8988T (cell line): Measurements from ENCODE around the gene TSPAN3.

Source experiments
- DNase-seq: peaks from one replicate; pipeline ENCODE4 v3.0.0; 2011

TSPAN3 gene

GRCh38 chr15:77032647-77033416, 38.1 kb downstream of the TSPAN3 start:
- peak; percentile 8 for DNase-seq

DNA sequence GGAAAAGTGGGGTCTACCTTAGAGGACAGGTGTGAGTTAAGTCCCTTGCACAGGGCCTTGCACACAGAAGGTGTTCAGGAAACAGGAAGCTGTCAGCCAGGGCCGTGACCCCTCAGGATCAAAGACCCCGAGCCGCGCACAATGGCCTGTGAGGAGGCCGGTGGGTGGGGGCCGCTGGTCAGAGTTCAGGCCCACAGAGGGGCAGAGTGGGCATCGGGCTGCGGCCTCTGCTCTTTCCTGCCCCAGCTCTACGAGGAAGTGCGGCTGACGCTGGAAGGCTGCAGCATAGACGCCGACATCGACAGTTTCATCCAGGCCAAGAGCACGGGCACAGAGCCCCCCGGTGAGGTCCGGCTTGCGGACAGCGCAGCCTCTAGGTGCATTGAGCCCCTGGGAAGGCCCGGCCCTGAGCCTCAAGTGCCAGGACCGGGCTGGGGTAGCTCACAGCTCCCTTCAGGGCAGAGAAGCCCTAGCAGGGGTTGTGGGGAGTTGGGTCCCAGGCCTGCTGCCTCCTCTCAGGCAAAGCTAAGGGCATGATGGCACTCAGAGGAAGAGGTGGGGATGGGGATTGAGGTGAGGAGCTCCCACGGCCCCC, 38.8 kb downstream of the TSPAN3 start:
- no peak for DNase-seq

GRCh38 chr15:77031376-77032050, 39.4 kb downstream of the TSPAN3 start:
- DNase-seq: peak; percentile 24

- DNase-seq: peak; percentile 7
Observed at GRCh38 chr15:77030928-77031375, 40.0 kb downstream of the TSPAN3 start.

DNA sequence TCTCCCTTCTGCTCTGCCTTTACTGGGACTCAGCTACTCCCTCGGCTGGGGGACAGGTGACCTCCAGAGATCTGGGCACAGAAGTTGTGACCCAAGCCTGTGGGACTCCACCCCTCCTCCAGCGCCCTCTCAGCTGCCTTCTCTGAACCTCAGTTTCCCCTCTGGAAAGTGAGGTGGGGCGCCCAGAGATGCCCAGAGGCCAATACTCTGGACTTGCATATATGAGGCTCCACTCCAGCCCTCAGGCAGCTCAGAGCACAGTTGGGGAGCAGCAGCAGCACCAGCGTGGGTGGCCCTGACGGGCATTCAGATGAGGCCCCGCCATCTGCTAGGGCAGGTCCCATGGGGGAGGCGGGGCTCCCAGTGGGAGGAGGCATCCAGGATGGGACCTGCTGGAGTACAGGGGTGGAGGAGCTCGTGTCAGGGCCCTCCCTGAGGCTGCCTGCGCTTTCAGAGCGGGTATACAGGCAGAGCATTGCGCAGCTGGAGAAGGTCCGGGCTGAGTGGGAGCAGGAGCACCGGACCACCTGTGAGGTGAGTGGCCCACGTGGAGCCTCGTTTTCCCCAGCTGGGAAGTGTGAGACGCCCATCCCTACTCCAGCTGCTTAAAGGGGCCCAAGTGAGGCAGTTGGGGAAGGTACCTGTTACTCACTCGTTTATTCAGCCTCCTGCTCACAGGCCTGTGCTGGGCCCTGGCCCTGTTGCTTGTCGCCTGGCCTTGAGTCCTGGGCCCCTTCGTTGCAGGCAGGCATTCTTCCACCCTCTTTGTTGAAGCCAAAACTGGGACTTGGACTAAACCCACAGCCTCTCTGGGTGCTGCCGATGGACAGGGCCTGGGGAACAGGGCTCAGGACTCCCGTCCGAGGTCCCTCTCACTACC, 40.6 kb downstream of the TSPAN3 start:
- peak; percentile 35 for DNase-seq

DNA sequence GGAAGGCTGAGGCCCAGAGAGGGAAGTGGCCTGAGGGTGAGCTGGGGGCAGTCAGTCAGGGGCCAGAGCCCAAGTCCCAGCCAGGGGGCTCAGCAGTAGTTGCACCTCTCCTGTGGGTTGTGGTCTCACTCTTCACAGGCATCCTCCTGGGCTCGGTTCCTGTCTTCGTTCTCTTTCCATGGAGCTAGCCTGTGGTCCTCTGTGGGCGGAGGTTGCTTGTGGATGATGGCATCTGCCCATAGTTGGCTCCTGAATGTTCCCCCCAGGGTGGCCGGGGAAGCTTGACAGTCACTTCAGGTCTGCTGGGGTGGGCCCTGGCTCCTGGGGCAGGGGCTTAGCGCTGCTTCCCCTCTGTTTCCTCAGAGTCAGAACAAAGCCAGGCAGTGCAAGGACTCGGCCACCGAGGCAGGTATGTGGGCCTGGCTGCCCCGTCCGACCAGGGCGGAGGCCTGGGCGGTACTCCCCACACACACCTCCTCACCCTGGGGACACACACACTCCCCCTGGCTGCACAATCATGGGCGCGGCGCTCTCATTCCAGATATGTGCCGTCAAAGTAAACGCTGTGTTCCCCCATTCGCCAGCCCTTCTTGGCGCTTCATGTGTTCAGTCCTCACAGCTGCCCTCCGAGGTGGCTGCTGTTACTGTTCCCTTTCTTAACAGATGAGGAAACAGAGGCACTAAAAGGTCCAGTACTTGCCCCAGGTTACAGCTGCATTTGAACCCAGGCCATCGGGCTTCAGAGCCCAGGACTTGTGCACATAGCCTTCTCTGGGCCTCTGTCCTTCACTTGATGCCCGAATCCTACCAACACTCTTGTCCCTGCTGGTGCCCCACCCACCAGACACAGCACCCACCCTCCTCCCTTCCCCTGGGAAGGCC, 41.5 kb downstream of the TSPAN3 start:
- peak; percentile 16 for DNase-seq

GRCh38 chr15:77028451-77029165, 42.3 kb downstream of the TSPAN3 start:
- peak; percentile 6 for DNase-seq

DNA sequence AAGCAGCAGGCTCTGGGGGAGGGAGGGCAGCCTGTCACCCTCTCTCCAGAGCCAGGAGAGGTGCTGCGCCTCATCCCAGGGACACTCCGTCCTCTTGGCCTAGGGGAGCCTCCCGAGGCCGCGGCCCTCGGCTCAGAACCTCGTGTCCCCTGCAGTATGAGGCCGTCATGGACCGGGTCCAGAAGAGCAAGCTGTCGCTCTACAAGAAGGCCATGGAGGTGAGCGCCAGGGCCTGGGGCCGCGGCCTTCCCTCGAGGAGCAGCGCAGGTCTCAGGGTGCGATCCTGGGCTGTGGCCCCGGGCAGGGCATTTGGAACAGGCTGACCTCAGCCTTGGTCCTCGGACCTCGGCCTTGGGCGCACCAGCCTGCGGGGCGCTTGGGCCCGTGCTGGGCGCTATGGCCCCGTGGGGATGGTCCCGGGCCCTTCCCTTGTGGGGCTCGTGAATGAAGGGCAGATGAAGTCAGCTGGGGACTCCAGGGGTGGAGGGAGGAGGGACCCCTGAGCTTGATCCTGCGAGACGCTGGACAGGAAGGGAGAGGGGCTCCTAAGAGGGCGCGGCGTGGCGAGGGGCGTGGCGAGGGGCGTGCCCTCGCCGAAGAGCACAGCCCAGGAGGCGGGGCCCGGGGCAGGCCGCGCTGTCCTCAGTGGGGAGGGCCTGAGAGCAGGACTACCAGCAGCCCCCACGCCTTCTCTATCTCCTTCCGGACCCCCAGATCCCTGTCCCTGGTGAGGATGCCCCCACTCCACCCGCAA, 43.0 kb downstream of the TSPAN3 start:
- peak; percentile 5 for DNase-seq

GRCh38 chr15:77027111-77027696, 43.7 kb downstream of the TSPAN3 start:
- no peak for DNase-seq

GRCh38 chr15:77026501-77027110, 44.3 kb downstream of the TSPAN3 start:
- no peak for DNase-seq

DNA sequence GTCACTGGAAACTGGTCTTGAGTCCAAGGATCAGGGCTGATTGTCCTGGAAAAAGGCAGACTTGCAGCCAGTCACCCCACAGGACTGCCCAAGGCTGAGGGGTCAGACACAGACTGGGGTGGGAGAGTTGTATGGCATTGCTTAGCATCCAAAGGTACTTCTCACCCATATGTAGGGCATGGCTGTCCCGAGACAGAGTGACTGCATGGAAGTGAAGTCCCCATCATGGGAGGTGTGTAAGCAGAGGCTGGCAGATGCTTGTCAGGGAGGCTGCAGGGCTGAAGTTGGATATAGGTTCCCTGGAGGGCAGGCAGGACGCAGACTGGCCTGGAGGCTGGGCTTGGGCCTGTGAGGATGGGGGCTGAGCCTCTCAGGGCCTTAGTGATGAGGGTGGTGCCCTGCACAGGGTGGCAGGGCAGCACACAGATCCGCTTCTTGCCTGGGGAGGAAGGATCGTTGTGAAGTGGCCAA, 44.9 kb downstream of the TSPAN3 start:
- DNase-seq: no peak

DNA sequence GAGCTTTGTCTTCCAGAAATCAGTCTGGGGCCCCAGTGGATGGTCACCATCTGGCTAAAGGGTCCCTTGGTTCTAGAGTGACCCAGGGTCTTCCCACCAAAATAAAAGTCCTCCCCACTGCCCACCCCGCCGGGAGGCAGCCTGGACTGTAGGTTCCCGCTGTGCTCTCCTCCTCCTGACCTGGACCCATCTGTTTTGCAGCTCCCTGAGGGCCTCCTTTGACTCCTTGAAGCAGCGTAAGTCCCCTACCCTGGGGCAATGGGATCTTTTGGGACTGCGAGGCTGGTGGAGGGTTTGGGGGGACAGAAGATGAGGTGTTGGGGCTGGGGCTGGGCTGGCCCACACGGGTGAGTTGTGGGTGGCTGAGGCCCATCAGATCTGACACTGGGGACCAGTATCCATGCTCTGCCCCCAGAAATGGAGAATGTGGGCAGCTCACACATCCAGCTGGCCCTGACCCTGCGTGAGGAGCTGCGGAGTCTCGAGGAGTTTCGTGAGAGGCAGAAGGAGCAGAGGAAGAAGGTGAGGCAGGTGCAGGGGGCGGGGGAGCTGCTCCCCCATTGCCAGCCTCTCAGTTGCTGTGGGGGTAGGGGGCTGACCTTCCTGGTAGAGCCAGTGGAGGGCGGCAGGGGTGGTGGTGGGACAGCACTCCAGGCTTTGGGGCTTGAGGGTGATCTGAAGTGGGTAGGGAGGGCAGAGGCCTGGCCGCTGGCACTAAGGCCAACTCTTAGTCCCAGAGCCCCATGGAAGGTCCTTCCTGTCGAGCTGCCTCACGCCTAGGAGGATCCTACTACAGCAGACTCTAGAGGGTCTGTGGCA, 45.6 kb downstream of the TSPAN3 start:
- no peak for DNase-seq

DNA sequence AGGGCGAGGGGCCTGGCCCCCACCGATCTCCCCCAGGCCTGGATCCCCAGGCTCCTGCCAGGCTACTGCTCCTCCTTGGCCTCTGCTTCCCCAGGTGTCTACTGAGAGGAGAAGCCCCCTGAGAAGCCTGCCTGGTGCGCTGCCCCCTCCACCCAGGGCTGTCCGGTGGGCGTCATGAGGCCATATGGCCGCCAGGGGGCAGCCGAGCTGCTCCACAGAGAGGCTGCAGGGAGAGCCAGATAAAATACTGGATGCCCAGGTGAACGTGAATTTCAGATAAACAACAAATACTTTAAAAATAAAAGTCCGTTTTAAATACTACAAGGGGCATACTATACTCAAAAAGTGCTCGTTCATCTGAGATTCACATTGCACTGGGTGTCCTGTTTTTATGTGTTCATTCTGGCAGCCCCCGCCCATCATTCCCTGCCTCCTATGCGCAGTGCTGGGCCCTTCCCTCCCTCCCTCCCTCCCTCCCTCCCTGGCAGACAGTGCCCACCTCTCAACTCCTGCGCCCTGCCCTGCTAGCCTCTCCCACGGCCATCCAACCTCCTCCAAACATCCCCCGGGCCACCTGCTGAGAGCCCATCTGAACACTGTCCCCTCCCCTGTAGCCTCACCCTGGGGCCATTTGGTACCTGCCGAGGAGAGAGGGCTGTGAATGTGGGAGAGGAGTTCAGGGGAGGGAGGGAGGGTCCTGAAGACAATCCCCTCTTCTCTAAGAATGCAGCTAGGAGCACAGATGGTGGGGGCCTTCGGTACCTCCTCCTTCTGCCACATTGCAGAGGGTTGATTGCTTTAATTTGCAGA, 46.4 kb downstream of the TSPAN3 start:
- DNase-seq: peak; percentile 90

DNA sequence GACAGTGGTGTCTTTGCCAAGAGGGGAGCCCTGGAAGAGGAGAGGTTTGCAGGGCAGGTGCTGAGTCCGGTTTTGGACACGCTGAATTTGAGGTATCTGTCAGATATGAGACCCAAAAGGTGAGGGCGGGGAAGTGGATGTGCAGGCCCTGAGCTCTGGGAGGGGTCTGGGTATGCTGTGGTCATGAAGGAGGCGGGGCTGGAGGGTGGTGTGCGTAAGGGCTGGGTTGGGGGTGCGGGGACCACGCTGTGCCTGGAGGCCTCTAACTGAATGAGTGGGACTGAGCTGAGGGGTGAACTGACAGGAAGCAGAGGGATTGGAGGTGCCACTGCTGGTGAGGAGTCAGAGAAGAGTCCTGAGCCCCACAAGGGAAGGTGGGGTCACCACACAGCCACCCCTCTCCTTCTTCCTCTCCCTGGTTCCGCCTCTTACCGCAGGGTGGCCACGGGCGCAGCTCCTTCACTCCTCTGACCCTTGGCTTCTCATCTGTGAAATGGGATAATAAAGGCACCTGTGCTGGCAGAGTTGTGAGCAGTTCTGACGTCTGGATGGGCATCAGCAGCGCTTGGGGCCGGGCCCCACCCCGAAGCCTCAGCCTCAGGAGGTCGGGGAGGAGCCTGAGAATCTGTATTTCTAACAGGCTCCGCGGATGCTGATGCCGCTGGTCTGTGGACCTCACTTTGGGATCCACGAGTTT, 47.2 kb downstream of the TSPAN3 start:
- no peak for DNase-seq

DNA sequence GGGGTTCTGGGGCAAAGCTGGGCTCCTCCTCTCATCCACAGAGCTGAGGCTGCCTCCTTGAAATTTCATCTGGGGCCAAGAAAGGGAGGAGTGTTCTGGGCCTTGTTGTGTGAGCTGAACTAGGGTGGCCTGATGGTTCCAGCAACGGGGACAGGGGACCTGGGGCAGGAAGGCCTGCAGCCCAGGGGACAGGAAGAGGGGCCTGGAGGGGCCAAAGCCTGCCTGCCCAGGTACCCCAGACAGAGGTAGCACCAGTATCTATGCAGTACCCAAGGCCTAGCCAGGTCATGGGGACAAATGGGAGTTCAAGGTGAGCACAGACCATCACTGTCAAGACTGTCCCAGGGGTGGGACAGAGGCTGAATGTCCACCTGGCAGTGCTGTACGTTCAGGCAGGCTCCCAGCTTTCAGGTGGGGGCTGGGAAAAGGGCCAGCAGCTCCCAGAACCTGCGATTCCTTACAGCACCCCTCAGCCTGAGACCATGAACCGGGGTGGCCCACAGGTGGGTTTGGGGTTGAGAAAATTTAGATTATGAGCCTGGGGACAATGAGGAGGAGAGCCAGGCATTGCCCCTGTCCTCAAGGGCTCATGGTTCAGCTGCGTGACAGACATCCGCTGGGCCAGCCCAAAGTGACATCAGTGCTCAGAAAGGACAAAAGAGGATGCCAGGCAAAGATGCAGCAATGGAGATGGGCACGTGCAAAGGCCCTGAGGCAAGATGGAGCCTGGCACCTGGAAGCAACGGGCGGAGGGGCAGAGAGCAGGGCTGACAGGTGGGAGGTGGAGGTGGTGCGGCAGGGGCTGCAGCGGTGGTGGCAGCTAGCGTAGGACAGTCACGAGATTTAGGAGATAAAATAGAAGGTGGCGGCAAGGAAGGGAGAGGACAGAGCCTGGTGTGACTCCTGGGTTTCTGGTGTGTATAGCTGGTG, 48.0 kb downstream of the TSPAN3 start:
- DNase-seq: no peak
